Measurements from ENCODE around the gene ITGA7. TPM values are rescaled to one million over a fixed set of nuclear protein-coding genes. Genes with fewer than 3 reads are reported as not detected.

Gene ITGA7
- polyA plus RNA-seq, 1 donor from 2014 or later, result 13.5 TPM

- peaks cover 9% of the 10 kb centered on the region for H3F3A ChIP-seq (ENCODE audit: insufficient read depth, low read length, poor library complexity, severe bottlenecking)
- TF ChIP-seq RAD21 (conservative IDR thresholded peaks at IDR 0.05), result no peak
- TF ChIP-seq MXI1 (conservative IDR thresholded peaks at IDR 0.05; ENCODE audit: poor library complexity, severe bottlenecking), result no peak
- no peak for TF ChIP-seq TAF1 (IDR thresholded peaks at IDR 0.05; ENCODE audit: low read depth)
- TF ChIP-seq CTCF (IDR thresholded peaks at IDR 0.05; ENCODE audit: poor library complexity, severe bottlenecking), result no peak
- H3K4me3 ChIP-seq (ENCODE audit: low read length), result peak overlapping the region; percentile 69
- H3K79me2 ChIP-seq (replicated peaks; ENCODE audit: insufficient read depth, low read length), result peaks cover 7% of the 10 kb centered on the region
- H4K20me1 ChIP-seq (ENCODE audit: insufficient read depth), result no peaks in the 10 kb centered on the region
- no peaks in the 10 kb centered on the region for H3K9me3 ChIP-seq (ENCODE audit: low read length)
- no peaks in the 10 kb centered on the region for H3K27me3 ChIP-seq (ENCODE audit: insufficient read depth, low read depth, low read length)
- no peaks in the 10 kb centered on the region for H3K36me3 ChIP-seq (ENCODE audit: insufficient read depth, low read length)
- no peaks in the 10 kb centered on the region for H3K9me2 ChIP-seq (ENCODE audit: insufficient read depth, low read length)
- H2AFZ ChIP-seq (ENCODE audit: low read depth, low read length), result peak overlapping the region; percentile 77
- peak overlapping the region; percentile 96 for H3K4me2 ChIP-seq (ENCODE audit: low read length)
- peak overlapping the region; percentile 97 for H3K27ac ChIP-seq (ENCODE audit: low read length)
- peak overlapping the region; percentile 87 for H3K9ac ChIP-seq (ENCODE audit: low read length)
Observed at GRCh38 chr12:55737581-55738122, 29.9 kb upstream of the ITGA7 start.

GRCh38 chr12:55736780-55737580, 29.3 kb upstream of the ITGA7 start:
- TF ChIP-seq TAF1 (IDR thresholded peaks at IDR 0.05; ENCODE audit: low read depth) (no peak), POLR2AphosphoS5 (IDR thresholded peaks at IDR 0.05) (no peak), EP300 (conservative IDR thresholded peaks at IDR 0.05; ENCODE audit: poor library complexity, severe bottlenecking) (no peak), SMC3 (conservative IDR thresholded peaks at IDR 0.05; ENCODE audit: poor library complexity) (peak; percentile 65), EZH2 (IDR thresholded peaks at IDR 0.05; ENCODE audit: borderline replicate concordance, insufficient read depth, low read length, poor library complexity, severe bottlenecking) (no peak), MXI1 (conservative IDR thresholded peaks at IDR 0.05; ENCODE audit: poor library complexity, severe bottlenecking) (no peak), RAD21 (conservative IDR thresholded peaks at IDR 0.05) (peak; percentile 59), REST (IDR thresholded peaks at IDR 0.05; ENCODE audit: borderline replicate concordance) (no peak), CTCF (IDR thresholded peaks at IDR 0.05; ENCODE audit: poor library complexity, severe bottlenecking) (peak; percentile 75)
- Histone ChIP-seq H3K27ac (ENCODE audit: low read length) (peak overlapping the region; percentile 97), H3K9ac (ENCODE audit: low read length) (peak overlapping the region; percentile 87), H3K4me3 (ENCODE audit: low read length) (peak overlapping the region; percentile 69), H3K79me2 (replicated peaks; ENCODE audit: insufficient read depth, low read length) (peaks cover 9% of the 10 kb centered on the region), H3K36me3 (ENCODE audit: insufficient read depth, low read length) (no peaks in the 10 kb centered on the region), H3K27me3 (ENCODE audit: insufficient read depth, low read depth, low read length) (no peaks in the 10 kb centered on the region), H3K9me3 (ENCODE audit: low read length) (no peaks in the 10 kb centered on the region), H3F3A (ENCODE audit: insufficient read depth, low read length, poor library complexity, severe bottlenecking) (peaks cover 9% of the 10 kb centered on the region), H3K4me2 (ENCODE audit: low read length) (peak overlapping the region; percentile 96), H4K20me1 (ENCODE audit: insufficient read depth) (no peaks in the 10 kb centered on the region), H2AFZ (ENCODE audit: low read depth, low read length) (no peak overlapping the region), H3K9me2 (ENCODE audit: insufficient read depth, low read length) (no peaks in the 10 kb centered on the region)

Measured in neural cell (in vitro differentiated cells).